RPMI8226 (cell line): Measurements from ENCODE around the gene RASIP1.

ENCODE experiments used
- DNase-seq: peaks from one replicate; pipeline ENCODE4 v3.0.0-alpha.2; 2015

The RASIP1 gene

GRCh38 chr19:48755787-48756186 lies 15.4 kb upstream of the RASIP1 start:
- DNase-seq: no peak

GRCh38 chr19:48755084-48755641 lies 14.8 kb upstream of the RASIP1 start, which contains the start of gene FGF21:
FGF21 (plus strand) TSS chr19:48755524; CDS start chr19:48756237, 713 bp downstream.
- DNase-seq: peak; percentile 29

- peak; percentile 94 for DNase-seq
These were observed 12.3 kb upstream of the RASIP1 start, which contains the start of gene FUT1 for GRCh38 chr19:48752496-48753365. FUT1 (minus strand) TSS chr19:48752641; CDS start chr19:48751281, 1,360 bp downstream.

- DNase-seq: peak; percentile 43
These were observed 11.6 kb upstream of the RASIP1 start for GRCh38 chr19:48751845-48752495.

GRCh38 chr19:48750771-48751504 lies 10.5 kb upstream of the RASIP1 start:
- DNase-seq: no peak

GRCh38 chr19:48750351-48750750 lies 9.9 kb upstream of the RASIP1 start:
- no peak for DNase-seq

- DNase-seq: no peak
These were observed 9.3 kb upstream of the RASIP1 start for GRCh38 chr19:48749571-48750198.

GRCh38 chr19:48746738-48747575 lies 6.5 kb upstream of the RASIP1 start, which contains the start of gene IZUMO1:
IZUMO1 (minus strand) TSS chr19:48746909; CDS start chr19:48745859, 1,050 bp downstream.
- DNase-seq: peak; percentile 35

- no peak for DNase-seq
These were observed 5.7 kb upstream of the RASIP1 start for GRCh38 chr19:48746110-48746509.

GRCh38 chr19:48745208-48745995 lies 5.0 kb upstream of the RASIP1 start:
- peak; percentile 65 for DNase-seq

- no peak for DNase-seq
These were observed 1.7 kb upstream of the RASIP1 start for GRCh38 chr19:48742096-48742495.

- no peak for DNase-seq
These were observed 954 bp upstream of the RASIP1 start for GRCh38 chr19:48741129-48741999.

GRCh38 chr19:48739404-48740163 lies 826 bp downstream of the RASIP1 start:
- no peak for DNase-seq

- peak; percentile 91 for DNase-seq
These were observed 1.6 kb downstream of the RASIP1 start for GRCh38 chr19:48738557-48739403.

- no peak for DNase-seq
These were observed 2.9 kb downstream of the RASIP1 start for GRCh38 chr19:48737360-48737998.

- DNase-seq: no peak
These were observed 5.3 kb downstream of the RASIP1 start for GRCh38 chr19:48735031-48735615.

GRCh38 chr19:48734625-48735024 lies 5.8 kb downstream of the RASIP1 start:
- DNase-seq: no peak
